Stimulated activated CD4-positive, alpha-beta T cell treated with anti-CD3 and anti-CD28 coated beads, Interleukin-1b, Interleukin-23, amount 100 ng/mL, for 1 hour (primary cell): ENCODE measurements around the gene ADCY10.
"Not testable (repeated sequence)": the region's sequence is repeated elsewhere in the genome, so short reads cannot be mapped to it uniquely, and the experiment has no call there.

Experiments
- DNase-seq, 2 donors: peaks; one replicate each; pipeline ENCODE4 v3.0.0-alpha.2; 2020; ENCODE audit warnings: low read depth in 2 of 2

The ADCY10 gene

DNA sequence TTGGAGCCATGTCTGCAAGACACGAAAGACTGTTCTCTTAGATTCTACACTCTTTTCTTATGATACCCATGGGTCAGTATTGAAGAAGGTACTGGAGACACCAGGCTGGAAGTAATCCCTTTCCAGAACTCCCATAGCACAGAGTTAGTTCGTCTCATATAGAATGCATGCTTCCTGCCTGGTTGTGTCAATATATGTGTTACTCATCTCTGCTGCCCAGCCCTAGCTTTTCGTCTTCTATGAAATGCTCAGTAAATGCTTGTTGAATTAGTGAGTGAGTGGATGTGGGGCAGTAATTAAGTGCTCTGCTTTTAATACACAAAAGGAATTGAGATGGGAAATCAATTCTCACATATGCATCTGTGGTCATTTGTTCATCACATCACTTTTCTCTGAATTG, 32.1 kb downstream of the ADCY10 start:
- DNase-seq, result no peak

- no peak for DNase-seq
Observed at GRCh38 chr1:167881069-167881468, 32.9 kb downstream of the ADCY10 start.

DNA sequence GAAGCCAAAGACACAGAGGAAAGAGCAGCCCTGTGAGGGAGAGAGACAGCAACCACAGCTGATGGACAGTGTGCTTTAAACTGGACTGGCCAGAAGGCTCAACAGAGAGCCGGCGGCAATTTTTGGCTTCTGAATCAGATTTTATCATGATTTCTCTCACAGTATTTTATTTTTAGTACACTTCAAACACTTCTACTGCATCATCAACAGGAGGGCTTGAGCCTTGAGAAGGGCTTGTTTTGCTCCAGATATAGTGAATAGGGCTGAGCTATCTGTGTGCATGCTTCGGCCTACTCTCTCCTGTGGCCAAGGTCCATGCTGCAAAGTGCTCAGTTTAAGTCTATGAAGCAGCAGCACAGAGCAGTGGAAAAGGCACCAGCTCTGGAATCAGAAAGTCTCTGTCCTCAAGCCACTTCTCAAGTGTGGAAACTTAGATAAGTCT, 33.3 kb downstream of the ADCY10 start:
- no peak for DNase-seq

DNA sequence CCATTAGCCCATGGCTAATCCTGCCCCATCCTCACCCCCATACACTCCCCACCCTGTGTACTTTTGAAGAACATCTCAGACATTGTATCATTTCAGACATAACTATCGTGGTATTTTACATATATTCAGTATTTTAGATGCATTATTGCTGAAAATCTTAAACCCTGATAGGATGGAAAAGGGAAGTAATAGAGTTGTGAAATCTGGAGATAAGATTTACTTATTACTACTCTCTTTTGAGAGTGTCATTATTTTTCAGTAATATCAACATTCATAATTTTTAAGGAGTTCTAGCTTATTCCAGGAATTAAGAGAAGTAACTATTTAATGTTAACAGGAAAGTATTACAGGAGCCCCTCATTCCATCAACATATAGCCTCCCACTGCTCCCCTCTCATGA, 34.4 kb downstream of the ADCY10 start:
- no peak for DNase-seq

GRCh38 chr1:167878372-167879160, 35.4 kb downstream of the ADCY10 start:
- DNase-seq, result no peak

- no peak for DNase-seq
Observed at GRCh38 chr1:167876597-167877175, 37.2 kb downstream of the ADCY10 start.

- no peak for DNase-seq
Observed at GRCh38 chr1:167871331-167871730, 42.6 kb downstream of the ADCY10 start.

DNA sequence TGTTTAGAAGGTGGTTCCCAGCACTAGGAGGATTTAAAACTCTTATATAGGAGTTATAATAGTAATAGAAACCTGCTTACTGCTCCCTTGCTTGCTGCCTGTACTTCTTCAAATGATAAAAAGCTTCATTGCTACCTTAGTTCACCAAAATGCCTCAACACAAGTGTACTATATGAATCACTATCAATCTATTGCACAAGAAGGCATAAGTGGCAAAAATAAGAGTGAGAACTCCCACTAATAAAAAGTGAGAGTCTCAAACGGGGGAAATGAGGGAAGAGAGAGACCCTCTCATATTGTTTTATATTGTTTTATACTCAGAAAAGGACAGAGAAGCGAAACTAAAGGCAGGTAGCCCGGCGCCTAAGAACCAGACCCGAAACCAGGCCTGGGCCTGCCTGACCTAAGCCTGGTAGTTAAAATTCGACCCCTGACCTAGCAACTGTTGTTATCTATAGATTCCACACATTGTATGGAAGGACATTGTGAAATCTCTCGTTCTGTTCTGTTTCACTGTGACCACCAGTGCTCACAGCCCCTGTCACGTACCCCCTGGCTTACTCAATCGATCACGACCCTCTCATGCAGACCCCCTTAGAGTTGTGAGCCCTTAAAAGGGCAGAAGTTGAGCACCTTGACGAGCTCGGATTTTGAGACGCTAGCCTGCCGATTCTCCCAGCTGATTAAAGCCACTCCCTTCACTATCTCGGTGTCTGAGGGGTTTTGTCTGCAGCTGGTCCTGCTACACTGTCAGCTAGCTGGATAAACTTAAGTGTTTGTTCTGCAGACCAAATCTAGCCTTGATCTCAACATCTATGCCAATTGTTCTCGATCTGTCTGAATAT, 44.6 kb downstream of the ADCY10 start:
- not testable (repeated sequence) for DNase-seq

DNA sequence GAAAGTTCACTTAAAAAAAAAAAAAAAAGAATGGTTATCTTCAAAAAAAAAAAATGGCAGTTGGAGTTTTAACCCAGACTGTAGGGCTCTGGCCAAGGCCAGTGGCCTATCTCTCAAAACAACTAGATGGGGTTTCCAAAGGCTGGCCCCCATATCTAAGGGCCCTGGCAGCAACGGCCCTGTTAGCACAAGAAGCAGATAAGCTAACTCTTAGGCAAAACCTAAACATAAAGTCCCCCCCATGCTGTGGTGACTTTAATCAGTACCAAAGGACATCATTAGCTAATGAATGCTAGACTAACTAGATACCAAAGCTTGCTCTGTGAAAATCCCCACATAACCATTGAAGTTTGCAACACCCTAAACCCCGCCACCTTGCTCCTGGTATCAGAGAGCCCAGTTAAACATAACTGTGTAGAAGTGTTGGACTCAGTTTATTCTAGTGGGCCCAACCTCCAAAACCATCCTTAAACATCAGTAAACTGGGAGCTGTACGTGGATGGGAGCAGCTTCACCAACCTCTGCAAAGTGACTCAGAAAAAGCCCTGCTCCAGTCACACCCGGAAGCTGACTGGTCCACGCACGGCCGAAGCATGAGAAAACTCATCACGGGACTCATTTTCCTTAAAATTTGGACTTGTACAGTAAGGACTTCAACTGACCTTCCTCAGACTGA, 47.1 kb downstream of the ADCY10 start:
- not testable (repeated sequence) for DNase-seq

DNA sequence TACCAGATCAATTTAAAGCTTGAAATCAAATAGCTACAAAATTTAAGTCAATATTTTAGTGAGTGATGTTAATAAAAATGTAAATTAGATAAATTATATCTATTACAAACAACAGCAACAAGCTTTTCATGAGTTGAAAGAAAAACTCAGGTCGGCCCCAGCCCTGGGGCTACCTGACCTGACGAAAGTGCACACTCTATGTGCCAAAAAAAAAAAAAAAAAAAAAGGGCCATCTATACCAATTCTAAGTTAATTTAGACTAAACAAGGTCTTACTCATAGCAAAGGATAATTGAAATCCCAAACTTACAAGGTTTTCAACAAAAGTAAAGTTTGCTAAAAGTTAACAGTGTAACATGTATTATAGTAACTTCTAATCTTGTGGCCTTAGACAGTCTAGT, 47.6 kb downstream of the ADCY10 start:
- not testable (repeated sequence) for DNase-seq

DNA sequence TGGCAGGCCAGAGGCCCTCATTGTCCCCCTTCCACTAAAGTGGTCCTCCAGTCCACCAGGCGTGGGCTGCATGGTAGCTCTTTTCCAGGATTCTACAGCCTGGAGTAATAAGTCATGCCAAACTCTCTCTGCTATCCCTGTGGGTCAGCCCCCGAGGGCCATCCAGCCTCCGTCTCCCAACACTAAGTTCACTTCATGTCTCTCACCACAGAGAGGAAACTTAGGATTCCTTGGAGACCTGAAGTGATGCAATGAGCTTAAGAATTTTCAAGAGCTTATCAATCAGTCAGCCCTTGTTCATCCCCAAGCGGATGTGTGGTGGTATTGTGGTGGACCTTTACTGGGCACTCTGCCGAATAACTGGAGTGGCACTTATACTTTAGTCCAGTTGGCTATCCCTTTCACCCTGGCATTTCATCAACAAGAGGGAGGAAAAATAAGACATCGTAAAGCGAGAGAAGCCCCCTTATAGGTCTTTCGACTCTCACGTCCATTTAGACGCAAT, 48.1 kb downstream of the ADCY10 start:
- DNase-seq, result not testable (repeated sequence)

DNA sequence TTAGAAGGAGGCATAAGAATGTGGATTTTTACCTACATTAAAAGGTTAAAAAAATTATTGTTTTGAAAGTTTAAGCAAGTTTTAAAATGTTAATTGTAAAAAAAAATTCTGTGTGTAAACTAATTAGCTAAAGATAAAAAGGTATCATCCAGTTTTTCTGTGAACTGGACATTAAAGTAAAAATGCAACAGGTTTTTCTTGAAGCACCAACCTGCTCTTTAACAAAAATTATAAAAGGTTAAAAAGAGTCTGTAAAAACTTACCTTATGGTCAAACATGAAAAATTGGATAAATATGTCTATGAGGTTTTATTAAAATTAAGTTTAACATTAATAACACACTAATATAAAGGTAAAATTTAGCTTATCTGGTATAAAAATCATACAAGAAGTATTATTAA, 48.7 kb downstream of the ADCY10 start:
- DNase-seq, result not testable (repeated sequence)

GRCh38 chr1:167864392-167865032, 49.4 kb downstream of the ADCY10 start:
- no peak for DNase-seq

GRCh38 chr1:167863921-167864279, 50.0 kb downstream of the ADCY10 start:
- DNase-seq, result no peak

DNA sequence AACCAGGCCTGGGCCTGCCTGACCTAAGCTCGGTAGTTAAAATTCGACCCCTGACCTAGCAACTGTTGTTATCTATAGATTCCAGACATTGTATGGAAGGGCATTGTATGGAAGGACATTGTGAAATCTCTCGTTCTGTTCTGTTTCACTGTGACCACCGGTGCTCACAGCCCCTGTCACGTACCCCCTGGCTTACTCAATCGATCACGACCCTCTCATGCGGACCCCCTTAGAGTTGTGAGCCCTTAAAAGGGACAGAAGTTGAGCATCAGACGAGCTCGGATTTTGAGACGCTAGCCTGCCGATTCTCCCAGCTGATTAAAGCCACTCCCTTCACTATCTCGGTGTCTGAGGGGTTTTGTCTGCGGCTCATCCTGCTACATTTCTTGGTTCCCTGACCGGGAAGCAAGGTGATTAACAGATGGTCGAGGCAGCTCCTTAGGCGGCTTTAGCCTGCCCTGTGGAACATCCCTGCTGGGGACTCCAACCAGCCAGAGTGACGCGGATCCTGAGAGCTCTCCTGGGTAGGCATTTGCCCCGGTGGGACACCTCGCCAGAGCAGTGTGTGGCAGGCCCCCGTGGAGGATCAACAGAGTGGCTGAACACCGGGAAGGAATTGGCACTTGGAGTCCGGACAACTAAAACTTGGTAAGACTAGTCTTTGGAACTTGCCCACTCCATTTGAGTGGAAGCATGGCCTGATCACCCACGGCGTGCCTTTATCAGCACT, 50.6 kb downstream of the ADCY10 start:
- not testable (repeated sequence) for DNase-seq

DNA sequence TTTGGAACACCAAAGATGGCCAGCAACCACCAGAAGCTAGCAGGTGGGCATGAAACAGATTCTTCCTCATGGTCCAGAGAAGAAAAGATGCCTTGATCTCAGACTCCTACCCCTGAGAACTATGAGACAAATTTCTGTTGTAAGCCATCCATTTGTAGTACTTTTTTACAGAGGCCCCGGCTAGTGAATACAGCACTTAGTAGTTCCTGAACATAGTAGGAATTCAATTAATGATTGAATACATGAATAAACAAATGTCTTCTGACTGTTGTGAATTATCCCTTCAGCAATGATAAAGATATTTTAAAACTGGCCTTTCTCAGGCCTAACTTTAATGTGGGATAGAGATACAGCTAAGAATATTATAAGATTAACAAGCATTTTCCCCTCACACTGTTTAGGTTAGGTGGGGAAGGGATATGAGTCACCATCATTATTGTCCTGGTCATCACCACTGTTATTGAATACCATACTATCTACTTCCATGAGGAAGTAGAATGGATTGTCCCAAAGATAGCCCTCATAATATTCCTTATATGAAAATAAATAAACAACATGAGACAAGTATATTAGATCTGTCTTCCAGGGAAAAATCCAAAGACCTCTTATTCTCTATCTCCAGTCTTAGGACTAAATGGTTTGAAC, 51.4 kb downstream of the ADCY10 start:
- DNase-seq, result no peak

DNA sequence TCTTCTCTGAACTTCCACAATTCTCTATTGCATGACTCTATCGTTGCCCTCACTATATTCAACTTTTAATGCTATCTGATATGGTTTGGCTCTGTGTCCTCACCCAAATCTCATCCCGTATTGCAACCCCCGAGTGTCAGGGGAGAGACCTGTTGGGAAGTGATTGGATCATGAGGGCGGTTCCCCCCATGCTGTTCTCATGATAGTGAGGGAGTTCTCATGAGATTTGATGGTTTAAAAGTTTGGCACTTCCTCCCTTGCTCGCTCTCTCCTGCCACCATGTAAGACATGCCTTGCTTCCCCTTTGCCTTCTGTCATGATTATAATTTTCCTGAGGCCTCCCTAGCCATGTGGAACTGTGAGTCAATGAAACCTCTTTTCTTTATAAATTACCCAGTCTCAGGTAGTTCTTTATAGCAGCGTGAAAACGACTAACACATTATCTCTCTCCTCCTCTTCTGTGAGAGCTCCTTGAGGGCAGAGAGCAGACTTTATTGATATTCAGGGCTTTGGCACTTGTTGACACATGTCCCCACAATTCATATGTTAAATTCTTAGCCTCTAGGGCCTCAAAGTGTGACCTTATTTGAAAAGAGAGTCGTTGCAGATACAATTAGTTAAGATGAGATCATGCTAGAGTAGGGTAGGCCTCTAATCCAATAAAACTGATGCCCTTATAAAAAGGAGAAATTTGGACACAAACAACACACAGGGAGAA, 52.1 kb downstream of the ADCY10 start:
- DNase-seq, result no peak

DNA sequence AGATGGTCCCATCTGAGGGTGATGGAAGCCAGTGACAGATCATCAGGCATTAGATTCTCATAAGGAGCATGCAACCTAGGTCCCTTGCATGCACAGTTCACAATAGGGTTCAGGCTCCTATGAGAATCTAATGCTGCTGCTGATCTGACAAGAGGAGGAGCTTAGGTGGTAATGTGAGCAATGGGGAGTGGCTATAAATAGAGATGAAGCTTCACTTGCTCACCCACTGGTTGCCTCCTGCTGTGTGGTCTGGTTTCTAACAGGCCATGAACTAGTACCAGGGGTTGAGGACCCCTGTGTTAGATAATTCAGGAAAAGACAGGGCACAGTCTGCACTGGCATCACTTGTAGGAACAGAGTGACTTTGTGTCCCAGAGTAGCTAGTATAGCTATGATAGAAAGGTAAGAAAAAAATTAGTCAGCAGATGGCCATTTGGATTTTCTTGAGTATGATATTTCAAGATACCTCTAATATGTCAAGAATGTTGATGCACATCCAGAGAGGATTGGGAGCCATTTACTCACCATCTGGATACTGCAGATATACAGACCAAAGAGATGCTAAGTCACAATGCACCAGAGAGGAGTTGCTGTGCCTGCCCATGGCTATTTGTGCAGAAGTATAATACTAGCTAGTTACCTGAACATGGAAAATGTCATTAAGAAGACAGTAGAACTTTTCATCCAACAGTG, 53.6 kb downstream of the ADCY10 start:
- no peak for DNase-seq
